HG02852 (cell line): ENCODE results near the gene UBXN7.
"Not testable (repeated sequence)": the region's sequence is repeated elsewhere in the genome, so short reads cannot be mapped to it uniquely, and the experiment has no call there.

ENCODE experiments used
- ATAC-seq: cut with Tn5 transposase; IDR thresholded peaks from one replicate; pipeline ENCODE4 v1.9.1; 2021; ENCODE audit warnings: mild to moderate bottlenecking, moderate library complexity; ENCODE audit not compliant: unreplicated experiment

The UBXN7 gene

DNA sequence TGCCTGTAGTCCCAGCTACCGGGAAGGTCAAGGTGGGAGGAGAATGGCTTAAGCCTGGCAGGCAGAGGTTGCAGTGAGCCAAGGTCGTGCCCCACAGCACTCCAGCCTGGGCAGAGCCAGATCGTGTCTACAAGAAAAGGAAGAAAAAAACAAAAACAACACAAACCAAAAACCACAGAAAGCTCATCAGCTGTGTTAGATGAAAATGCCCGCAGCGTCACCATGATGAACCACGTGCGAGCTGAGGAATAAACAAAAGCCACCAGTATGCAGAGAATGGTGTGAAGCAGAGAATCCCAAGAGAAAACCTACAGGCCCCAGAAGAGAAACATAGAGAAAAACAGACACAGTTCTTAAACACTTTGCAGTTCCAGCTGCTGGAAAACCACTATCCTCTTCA lies 74.3 kb downstream of the UBXN7 start:
- no peak for ATAC-seq

DNA sequence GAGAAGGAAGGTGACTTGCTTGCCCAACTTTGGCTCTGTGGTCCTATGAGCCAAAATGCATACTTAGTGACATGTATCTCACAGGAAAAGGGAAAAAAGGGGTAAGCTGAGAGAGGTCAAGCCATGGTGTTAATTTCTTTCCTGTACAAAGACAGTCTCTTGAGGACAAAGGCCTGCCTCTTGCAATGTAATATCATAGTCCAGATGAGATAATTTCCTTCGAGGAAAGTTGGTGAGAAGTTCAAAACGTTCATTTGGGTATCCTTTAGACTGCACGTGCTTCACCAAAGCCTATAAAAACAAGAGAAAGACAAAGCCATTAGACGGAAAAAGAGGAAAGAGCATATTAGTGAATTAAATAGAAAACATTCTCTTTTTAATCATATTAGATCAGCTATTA lies 75.7 kb downstream of the UBXN7 start:
- no peak for ATAC-seq

DNA sequence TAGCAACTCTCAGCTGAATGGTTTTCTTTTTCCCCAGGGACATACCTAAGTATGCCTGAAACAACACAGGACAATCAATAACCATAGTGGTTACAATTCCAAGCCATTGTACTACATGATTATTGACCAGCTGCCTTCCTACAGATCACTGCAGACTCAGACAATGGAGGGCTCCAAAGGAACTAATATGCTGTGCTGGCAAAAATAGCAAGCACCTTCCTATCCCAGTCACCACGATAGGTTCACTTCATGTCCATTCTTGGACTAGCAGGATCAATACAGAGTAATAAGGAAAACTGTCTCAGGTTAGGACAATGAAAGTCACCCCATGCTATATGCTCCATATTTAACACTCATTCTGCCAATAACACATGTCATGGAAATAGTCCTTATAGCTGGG lies 76.6 kb downstream of the UBXN7 start:
- ATAC-seq, result no peak

DNA sequence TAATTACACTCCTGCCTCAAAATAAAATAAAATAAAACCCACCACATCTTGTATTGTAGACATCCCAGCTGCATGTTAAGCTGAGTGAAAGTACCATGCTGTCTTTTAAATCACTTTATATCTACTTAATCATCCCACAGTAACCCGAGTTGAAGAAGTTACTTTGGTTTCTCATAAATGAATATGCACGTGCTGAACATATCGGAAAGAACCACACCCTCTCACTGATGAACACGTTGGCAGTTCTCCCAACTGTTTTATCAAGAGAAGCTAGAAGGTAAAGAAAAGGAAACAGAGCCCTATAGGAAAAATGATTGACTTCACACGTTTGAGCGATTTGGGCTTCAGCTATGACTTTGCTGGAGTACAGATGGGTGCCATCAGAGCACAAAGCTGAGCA lies 78.1 kb downstream of the UBXN7 start:
- no peak for ATAC-seq

DNA sequence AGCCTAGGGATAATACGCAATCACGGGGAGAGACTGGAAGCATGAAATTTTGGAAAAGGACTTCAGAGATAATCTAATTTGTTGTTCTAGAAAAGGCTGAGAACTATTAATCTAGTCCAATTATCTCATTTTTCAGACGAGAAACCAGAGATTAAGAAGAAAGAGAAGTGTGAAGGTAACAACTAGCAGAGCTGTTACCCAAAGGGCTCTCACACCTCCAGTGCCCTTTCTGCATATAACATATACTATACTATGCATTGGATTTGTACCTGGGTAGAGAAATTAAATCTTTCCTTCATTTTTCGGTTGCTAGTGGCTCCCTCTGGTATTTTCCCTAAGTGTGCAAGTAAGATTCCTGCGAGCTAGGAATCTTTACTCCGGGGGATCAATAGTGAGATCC lies 80.7 kb downstream of the UBXN7 start:
- ATAC-seq, result no peak

DNA sequence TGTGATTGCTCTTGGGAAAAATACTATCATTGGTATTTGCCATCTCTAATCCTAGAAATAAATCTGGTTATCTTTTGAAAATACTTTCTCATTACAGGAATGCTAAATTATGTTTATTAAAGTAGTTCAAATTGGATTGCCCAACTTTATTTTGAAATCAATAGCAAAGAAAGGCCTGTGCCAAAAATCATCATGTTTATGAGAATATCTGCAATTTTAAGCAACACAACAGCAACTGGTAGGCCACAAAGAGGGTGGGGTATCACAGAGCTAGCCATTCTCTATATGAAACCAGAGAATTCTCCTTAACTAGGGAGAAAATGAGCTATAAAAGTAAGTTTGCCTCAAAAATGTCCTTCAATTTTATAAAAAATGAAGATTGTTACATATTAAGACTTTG lies 82.2 kb downstream of the UBXN7 start:
- no peak for ATAC-seq

DNA sequence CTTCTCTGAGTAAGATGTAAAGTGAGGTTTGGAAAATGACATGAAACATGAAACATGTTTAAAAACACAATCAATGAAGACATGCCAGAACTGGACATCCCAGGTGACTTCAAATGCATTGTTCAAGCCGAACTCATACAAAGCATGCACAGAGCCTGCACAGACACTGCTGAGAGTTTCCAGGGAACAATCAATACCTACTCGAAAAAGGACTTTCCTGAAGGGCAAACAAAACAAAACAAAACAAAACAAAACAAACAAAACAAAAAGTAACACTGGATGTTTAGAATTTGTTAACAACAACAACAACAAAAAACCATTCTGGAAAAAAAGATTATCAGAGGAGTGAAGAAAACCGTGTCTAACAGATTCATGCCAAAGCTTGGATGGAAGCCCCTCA lies 83.5 kb downstream of the UBXN7 start:
- ATAC-seq, result no peak

DNA sequence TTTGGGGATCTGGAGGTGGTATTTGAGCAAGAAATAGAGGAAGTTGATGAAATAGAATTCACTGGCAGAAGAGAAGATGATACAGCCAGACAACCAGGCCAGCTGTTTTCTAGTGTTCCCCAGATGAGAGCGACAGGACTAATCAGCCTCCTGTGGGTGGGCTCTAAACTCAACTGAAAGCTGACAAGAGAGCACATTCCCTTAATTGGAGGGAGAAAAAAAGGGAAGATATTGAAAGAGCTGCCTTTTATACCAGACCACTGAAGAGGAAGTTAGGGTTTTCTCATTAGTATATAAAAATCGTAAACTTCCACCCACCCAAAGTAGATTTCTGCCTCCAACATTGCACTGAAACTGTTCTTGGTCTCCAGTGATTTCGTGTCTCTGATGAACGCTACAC lies 87.6 kb downstream of the UBXN7 start:
- no peak for ATAC-seq

DNA sequence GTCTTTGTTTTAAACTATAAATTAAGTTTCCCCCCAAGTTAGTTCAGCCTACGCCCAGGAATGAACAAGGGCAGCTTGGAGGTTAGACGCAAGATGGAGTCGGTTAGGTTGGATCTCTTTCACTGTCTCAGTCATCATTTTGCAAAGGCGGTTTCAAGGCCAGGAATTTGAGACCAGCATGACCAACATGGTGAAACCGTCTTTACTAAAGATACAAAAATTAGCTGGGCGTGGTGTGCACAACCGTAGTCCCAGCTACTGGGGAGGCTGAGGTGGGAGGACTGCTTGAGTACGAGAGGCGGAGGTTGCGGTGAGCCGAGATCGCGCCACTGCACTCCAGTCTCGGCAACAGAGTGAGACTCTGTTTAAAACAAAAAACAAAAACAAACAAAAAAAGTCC lies 88.3 kb downstream of the UBXN7 start:
- ATAC-seq, result not testable (repeated sequence)

DNA sequence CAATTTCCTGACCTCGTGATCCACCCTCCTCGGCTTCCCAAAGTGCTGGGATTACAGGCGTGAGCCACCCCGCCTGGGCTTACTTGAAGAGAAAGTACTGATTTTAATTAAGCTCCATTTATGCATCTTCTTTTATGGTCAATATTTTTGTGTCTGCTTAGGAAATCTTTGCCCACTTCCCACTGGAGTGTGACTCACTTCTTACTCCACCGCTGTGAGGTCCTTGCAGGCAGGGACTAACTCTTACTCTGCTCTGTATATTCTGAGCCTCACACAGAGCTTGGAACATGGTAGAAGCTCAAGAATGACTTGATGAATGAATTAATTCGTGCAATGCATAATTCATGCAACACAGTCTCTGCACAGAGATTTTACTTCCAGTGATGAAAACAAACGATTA lies 91.1 kb downstream of the UBXN7 start:
- ATAC-seq, result no peak

DNA sequence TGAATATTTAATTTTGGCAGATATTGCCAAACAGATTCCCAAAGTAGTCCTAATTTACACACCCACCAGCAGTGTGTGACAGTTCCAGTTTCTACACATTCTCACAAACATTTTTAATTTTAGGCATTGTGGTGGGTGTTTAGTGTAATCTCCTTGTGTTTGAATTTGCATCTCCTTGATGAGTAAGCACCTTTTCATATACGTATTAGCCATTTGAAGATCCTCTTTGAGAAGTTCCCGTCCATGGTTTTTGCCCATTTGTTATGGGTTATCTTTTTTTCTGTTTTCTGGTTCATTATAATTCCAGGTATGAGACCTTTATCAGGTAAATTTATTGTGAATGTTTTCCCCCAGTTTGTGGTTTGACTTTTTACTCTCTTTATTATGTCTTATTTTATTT lies 91.8 kb downstream of the UBXN7 start:
- no peak for ATAC-seq

DNA sequence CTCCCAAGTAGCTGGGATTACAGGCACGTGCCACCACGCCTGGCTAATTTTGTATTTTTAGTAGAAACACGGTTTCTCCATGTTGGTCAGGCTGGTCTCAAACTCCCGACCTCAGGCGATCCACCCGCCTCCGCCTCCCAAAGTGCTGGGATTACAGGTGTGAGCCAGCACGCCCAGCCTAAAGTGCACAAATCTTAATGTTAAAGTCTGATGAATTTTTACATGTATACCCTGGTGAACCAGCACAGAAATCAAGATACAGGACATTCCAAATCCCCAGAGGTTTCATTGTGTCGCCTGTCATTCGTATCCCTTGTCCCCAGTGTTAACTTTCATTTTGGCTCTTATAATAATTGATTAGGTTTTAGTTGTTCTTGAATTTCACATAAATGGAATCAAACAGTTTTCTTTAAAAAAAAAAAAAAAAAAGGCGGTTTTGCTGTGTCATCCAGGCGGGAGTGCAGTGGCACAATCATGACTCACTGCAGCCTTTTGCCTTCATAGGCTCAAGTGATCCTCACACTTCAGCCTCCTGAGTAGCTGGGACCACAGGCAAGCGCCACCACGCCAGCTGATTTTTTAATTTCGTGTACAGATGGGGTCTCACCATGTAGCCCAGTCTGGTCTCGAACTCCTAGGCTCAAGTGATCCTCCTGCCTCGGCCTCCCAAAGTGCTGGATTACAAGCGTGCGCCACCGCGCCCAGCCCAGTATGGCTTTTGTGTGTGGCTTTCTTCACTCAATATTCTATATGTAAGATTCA lies 92.6 kb downstream of the UBXN7 start:
- ATAC-seq, result no peak

DNA sequence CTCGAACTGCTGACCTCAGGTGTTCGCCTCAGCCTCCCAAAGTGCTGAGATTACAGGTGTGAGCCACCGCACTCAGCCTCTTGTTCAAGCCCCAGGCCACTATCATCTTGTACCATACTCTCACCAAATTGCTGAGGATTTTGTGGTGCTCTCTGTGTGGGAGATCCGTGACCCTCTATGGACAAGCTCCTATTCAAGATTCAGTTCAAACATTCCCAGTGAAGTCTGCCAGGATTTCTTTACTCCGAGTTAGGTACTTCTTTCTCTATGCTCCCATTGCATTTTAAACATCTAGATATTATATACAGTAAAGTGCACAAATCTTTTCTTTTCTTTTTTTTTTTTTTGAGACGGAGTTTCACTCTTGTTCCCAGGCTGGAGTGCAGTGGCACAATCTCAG lies 93.2 kb downstream of the UBXN7 start:
- ATAC-seq, result no peak

DNA sequence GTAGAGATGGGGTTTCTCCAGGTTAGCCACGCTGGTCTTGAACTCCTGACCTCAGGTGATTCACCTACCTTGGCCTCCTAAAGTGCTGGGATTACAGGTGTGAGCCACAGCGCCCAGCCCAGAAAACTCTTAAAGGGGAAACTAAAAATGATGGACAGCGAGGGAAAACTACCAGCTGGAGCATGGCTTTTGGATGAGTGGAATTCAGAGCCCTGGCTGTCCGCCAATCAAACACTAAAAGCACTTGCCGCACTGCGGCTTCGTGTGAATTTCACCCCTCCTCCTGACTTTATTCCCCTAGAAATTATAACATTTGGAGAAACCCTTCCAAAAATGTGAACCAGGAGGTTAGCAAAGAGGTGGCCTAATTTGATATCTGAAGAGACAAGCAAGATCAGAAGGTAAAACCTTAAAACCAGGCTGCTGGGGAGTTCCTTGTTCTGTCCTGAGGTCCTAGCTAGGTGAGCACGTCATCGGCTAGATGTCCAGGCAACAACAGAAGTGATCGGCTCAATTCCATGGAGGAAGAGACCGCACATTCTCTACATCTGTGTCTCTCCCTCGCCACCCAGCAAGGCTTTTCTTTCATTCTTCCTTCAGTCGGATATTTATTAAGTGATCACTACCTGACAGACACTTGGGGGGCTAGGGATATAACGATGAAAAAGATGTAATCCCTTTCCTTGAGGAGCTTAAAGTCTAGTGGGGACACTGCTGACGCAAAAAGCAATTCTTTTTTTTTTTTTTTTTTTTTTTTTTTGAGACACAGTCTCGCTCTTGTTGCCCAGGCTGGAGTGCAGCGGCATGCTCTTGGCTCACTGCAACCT lies 95.7 kb downstream of the UBXN7 start:
- ATAC-seq, result no peak

DNA sequence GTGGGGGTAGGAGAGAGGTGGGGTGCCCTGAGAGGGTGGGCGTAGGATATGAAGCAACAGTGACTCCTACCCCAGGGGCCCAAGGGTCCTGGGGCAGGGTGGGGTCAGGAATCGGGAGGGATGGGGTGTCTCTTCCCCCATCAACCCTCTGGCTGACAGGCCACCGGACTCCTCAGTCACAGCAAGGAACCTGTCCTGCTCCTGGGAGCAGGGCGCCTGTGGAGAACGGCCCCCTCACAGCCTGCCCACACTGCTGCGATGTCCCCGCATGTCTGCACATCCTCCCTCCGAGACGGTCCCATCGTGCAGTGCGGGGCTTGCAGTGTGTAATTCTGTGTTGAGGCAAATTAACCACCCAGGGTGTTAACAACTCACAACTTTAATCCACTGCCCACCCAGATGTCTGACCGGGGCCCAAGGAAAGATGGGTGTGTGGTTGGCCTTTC lies 96.7 kb downstream of the UBXN7 start:
- ATAC-seq, result no peak

DNA sequence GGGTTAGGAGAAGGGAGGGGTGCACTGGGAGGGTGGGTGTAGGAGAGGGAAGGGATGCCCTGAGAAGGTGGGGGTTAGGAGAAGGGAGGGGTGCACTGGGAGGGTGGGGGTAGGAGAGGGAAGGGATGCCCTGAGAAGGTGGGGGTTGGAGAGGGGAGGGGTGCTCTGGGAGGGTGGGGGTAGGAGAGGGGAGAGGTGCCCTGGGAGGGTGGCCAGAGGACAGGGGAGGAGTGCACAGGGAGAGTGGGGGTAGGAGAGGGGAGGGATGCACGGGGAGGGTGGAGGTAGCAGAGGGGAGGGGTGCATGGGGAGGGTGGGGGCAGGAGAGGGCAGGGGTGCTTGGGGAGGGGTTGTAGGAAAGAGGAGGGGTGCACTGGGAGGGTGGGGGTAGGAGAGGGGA lies 97.2 kb downstream of the UBXN7 start:
- ATAC-seq, result no peak

DNA sequence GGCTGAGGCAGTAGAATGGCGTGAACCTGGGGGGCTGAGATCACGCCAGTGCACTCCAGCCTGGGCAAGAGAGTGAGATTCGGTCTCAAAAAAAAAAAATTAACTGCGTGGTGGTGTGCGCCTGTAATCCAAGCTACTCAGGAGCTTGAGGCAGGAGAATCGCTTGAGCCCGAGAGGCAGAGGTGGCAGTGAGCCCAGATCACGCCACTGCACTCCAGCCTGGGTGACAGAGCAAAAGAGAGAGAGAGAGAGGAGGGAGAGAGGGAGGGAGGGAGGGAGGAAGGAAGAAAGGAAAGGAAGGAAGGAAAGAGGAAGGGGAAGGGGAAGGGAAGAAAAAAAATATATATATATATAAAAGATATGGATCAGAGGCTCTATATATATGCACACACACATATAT lies 100.1 kb downstream of the UBXN7 start:
- no peak for ATAC-seq

DNA sequence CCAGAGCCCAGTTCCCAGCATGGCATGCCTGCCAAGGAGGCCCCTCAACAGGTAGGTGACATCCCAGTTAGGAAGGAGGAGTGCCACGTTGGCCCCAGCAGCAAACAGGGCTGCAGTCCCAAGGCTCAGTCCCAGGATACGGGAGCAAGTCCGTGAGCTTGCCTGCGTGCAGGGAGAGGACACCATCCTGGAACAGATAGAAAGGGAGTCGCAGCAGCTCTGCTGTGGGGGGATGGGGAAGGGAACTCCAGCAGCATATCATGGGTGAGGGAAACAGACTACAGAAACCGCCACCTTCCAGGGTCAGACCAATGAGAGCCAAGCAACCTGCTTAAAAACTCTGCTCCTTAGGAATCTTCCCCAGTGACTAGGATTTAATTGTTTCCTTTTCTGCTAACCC lies 104.8 kb downstream of the UBXN7 start:
- no peak for ATAC-seq

DNA sequence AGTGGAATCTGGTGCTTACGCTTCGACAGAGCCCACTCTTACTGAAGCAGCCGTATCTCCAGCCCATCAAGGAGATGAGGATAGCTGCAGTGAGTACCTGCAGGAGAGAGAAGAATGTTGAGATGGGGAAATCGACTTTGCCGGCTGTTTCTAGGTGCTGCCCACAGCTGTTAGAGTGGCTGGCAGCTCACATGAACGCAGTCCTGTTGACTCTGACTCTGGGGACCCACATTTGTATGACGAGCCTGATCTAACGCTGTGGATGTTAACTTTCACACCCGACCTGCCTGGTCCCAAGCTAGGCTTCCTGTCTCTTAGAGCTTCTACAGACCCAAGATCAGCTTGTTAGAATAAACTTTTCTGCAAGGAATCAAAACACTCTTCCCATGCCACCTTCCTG lies 105.3 kb downstream of the UBXN7 start:
- no peak for ATAC-seq

DNA sequence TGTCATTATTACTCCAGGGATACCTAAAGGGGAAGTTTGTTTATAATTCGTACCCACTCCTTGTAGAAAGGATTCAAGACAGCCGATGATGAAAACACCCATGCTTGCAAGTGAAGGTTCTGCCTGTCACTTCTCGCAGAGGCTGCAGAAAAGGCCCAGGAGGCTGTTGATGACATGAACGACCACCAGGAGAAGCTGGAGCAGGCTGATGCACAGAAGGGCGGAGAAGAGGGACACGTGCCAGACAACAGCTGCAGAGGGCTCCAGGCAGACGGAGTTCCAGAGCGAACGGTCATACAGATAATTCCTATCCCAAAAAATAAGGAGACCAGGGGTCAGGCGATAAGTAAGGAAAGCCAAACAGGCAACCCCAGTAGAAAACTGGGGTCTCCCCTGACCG lies 108.5 kb downstream of the UBXN7 start:
- ATAC-seq, result no peak

DNA sequence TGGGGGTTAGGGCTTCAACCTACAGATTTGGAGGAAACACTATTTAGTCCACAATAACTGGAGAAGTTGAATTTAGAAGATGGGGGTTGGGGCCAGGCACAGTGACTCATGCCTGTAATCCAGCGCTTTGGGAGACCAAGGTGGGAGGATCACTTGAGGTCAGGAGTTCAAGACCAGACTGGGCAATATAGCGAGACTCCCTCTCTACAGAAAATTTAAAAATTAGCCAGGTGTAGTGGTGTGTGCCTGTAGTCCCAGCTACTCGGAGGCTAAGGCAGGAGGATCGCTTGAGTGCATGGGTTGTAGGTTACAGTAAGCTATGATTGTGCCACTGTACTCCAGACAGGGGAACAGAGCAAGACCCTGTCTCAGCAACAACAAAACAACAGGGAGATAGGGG lies 109.2 kb downstream of the UBXN7 start:
- no peak for ATAC-seq

DNA sequence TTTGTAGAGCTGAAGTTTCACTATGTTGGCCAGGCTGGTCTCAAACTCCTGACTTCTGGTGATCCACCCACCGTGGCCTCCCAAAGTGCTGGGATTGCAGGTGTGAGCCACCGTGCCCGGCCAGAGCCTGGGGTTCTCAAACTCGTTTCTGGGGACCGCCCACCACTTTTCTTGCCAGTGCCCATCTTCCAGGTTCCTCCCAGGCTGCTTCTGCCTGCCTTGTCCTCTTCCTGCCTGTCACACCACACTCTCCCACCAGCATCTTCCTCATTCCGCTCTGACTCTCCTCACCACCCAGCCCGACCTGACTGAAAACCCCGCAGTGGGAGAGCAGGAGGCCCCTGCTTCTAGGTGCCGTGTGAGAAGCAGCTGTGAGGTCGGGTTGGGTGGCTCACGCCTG lies 111.1 kb downstream of the UBXN7 start:
- ATAC-seq, result no peak
